ENCODE results near the gene CCSER1.

- TF ChIP-seq CTCF (IDR thresholded peaks at IDR 0.05) (no peak), POLR2AphosphoS5 (IDR thresholded peaks at IDR 0.05) (no peak)
Measured at GRCh38 chr4:91228659-91229058, 1101.5 kb downstream of the CCSER1 start.

Measured in esophagus muscularis mucosa (tissue), 3 donors.